H1 (cell line): ENCODE results near the gene IFT122. TPM values are rescaled to one million over a fixed set of nuclear protein-coding genes. Genes with fewer than 3 reads are reported as not detected.

ENCODE experiments used
- CTCF ChIA-PET: fragments of 300-600 bp; sonication (Branson Sonifier 250); formaldehyde crosslinking; loops from one replicate; lab custom pipeline; 2021; ENCODE audit not compliant: partially characterized antibody; lab: Charles Lee
- POLR2A ChIA-PET: fragments of 300-600 bp; sonication (Branson Sonifier 250); formaldehyde crosslinking; loops from one replicate; lab custom pipeline; 2021; ENCODE audit warnings: inconsistent platforms; ENCODE audit not compliant: partially characterized antibody; lab: Charles Lee
- DNase-seq, 2 experiments: peaks; one replicate each; pipeline versions ENCODE4 v3.0.0 to v3.0.0-alpha.2; 2010 to 2022; ENCODE audit warnings: low spot score in 2 of 2, low read depth in 1 of 2, mixed read lengths in 1 of 2
- FAIRE-seq: peaks from 2 replicates; lab custom pipeline; 2011; peaks lifted over from hg19 to GRCh38; lab: Jason Lieb, UNC
- H2AFZ ChIP-seq: 2 replicates; pipeline ENCODE4 v1.8.1; 2012; ENCODE audit warnings: low read length, inconsistent platforms
- H2AK5ac ChIP-seq: 2 replicates; pipeline ENCODE4 v1.6.1; 2013; ENCODE audit warnings: low read depth, low read length
- H2BK120ac ChIP-seq: replicated peaks from 2 replicates; pipeline ENCODE3; 2013; ENCODE audit warnings: low read depth, low read length, inconsistent platforms
- H2BK12ac ChIP-seq: 2 replicates; pipeline ENCODE4 v1.6.1; 2013; ENCODE audit warnings: low read depth, low read length
- H2BK15ac ChIP-seq: 2 replicates; pipeline ENCODE4 v1.6.1; 2013; ENCODE audit warnings: low read length
- H2BK20ac ChIP-seq: 2 replicates; pipeline ENCODE4 v1.6.1; 2013; ENCODE audit warnings: low read length
- H2BK5ac ChIP-seq: 2 replicates; pipeline ENCODE4 v1.6.1; 2013; ENCODE audit warnings: low read depth, low read length
- H3K14ac ChIP-seq: 2 replicates; pipeline ENCODE4 v1.6.1; 2013; ENCODE audit warnings: inconsistent platforms; ENCODE audit not compliant: insufficient read length
- H3K18ac ChIP-seq: 2 replicates; pipeline ENCODE4 v1.6.1; 2013; ENCODE audit warnings: low read length; ENCODE audit errors: extremely low read depth
- H3K23ac ChIP-seq: 2 replicates; pipeline ENCODE4 v1.6.1; 2013; ENCODE audit warnings: inconsistent platforms; ENCODE audit not compliant: insufficient read length
- H3K23me2 ChIP-seq: 2 replicates; pipeline ENCODE4 v1.6.1; 2013; ENCODE audit warnings: low read depth, low read length
- H3K27ac ChIP-seq: 2 replicates; pipeline ENCODE4 v1.6.1; 2011; ENCODE audit warnings: low read depth, low read length, inconsistent platforms
- H3K27me3 ChIP-seq, 4 experiments: replicated peaks in 1 of 4; 1 replicate in 1 of 4; 2 replicates in 3 of 4; pipeline versions ENCODE4 v1.6.1 to v1.8.1; 2011 to 2013; ENCODE audit warnings: low read length in 3 of 4, mild to moderate bottlenecking in 3 of 4, inconsistent platforms in 2 of 4, mixed read lengths in 2 of 4, moderate library complexity in 1 of 4; ENCODE audit not compliant: control insufficient read depth in 3 of 4, insufficient read depth in 3 of 4; ENCODE audit errors: extremely low read depth in 1 of 4
- H3K36me3 ChIP-seq, 4 experiments: 2 replicates each; pipeline versions ENCODE4 v1.6.1 to v1.8.1; 2011 to 2013; ENCODE audit warnings: mild to moderate bottlenecking in 4 of 4, low read length in 3 of 4, moderate library complexity in 2 of 4, control low read depth in 1 of 4, inconsistent platforms in 1 of 4; ENCODE audit not compliant: insufficient read depth in 4 of 4, control insufficient read depth in 2 of 4
- H3K4ac ChIP-seq: replicated peaks from 2 replicates; pipeline ENCODE3; 2013; ENCODE audit warnings: low read length, low read depth, mixed read lengths, inconsistent platforms; ENCODE audit not compliant: insufficient read length
- H3K4me1 ChIP-seq, 4 experiments: replicated peaks in 1 of 4; 1 replicate in 1 of 4; 2 replicates in 3 of 4; pipeline versions ENCODE4 v1.6.1 to v1.8.1; 2011 to 2013; ENCODE audit warnings: low read length in 3 of 4, inconsistent platforms in 2 of 4, mixed read lengths in 1 of 4; ENCODE audit not compliant: insufficient read depth in 4 of 4, control insufficient read depth in 3 of 4
- H3K4me2 ChIP-seq, 2 experiments: 2 replicates each; pipeline versions ENCODE4 v1.6.1 to v1.8.1; 2011 to 2013; ENCODE audit warnings: low read depth in 2 of 2, low read length in 2 of 2, control low read depth in 1 of 2, inconsistent platforms in 1 of 2, mild to moderate bottlenecking in 1 of 2; ENCODE audit not compliant: insufficient read depth in 1 of 2
- H3K4me3 ChIP-seq, 4 experiments: fragments of 200-600, 300-600 bp in 1 of 4; sonication (generic), shearing (Covaris generic), sonication (Bioruptor Twin) in 1 of 4; 2 replicates each; pipeline versions ENCODE4 v1.5.1 to v1.8.1; 2011 to 2016; ENCODE audit warnings: low read length in 4 of 4, low read depth in 3 of 4, control low read depth in 2 of 4, inconsistent platforms in 2 of 4, mild to moderate bottlenecking in 2 of 4, mixed read lengths in 1 of 4, moderate library complexity in 1 of 4; ENCODE audit not compliant: insufficient read depth in 2 of 4; ENCODE audit errors: extremely low read depth in 1 of 4
- H3K56ac ChIP-seq: replicated peaks from 2 replicates; pipeline ENCODE3; 2013; ENCODE audit warnings: low read depth, mild to moderate bottlenecking, mixed read lengths, low read length, inconsistent platforms; ENCODE audit not compliant: insufficient read length
- H3K79me1 ChIP-seq: 2 replicates; pipeline ENCODE4 v1.6.1; 2013; ENCODE audit warnings: low read depth, low read length, control low read depth
- H3K79me2 ChIP-seq, 2 experiments: 2 replicates each; pipeline versions ENCODE4 v1.6.1 to v1.8.1; 2012 to 2013; ENCODE audit warnings: low read length in 2 of 2, mild to moderate bottlenecking in 2 of 2, inconsistent platforms in 1 of 2; ENCODE audit not compliant: insufficient read depth in 2 of 2, control insufficient read depth in 1 of 2
- H3K9ac ChIP-seq, 4 experiments: replicated peaks in 1 of 4; 1 replicate in 1 of 4; 2 replicates in 3 of 4; pipeline versions ENCODE4 v1.6.1 to v1.8.1; 2011 to 2013; ENCODE audit warnings: low read depth in 3 of 4, low read length in 3 of 4, control low read depth in 2 of 4, mild to moderate bottlenecking in 2 of 4, moderate library complexity in 2 of 4, inconsistent platforms in 1 of 4; ENCODE audit errors: extremely low read depth in 1 of 4
- H3K9me3 ChIP-seq, 2 experiments: 2 replicates each; pipeline versions ENCODE4 v1.6.1 to v1.8.1; 2012 to 2013; ENCODE audit warnings: mild to moderate bottlenecking in 2 of 2, moderate library complexity in 2 of 2, control low read depth in 1 of 2, inconsistent platforms in 1 of 2, low read depth in 1 of 2, low read length in 1 of 2, mixed read lengths in 1 of 2; ENCODE audit not compliant: insufficient read depth in 2 of 2
- H4K20me1 ChIP-seq, 2 experiments: replicated peaks in 1 of 2; 2 replicates each; pipeline versions ENCODE3 to v1.8.1; 2011 to 2013; ENCODE audit warnings: inconsistent platforms in 2 of 2, low read length in 2 of 2, mild to moderate bottlenecking in 1 of 2; ENCODE audit not compliant: insufficient read depth in 2 of 2, control insufficient read depth in 1 of 2
- H4K5ac ChIP-seq: 2 replicates; pipeline ENCODE4 v1.6.1; 2013; ENCODE audit warnings: low read length, low read depth, mixed read lengths, inconsistent platforms; ENCODE audit not compliant: insufficient read length
- H4K8ac ChIP-seq: 2 replicates; pipeline ENCODE4 v1.8.0; 2013; ENCODE audit warnings: mild to moderate bottlenecking, moderate library complexity, low read length, inconsistent platforms; ENCODE audit not compliant: insufficient read depth; ENCODE audit errors: extremely low read depth
- H4K91ac ChIP-seq: replicated peaks from 2 replicates; pipeline ENCODE3; 2013; ENCODE audit warnings: low read length, mixed read lengths, inconsistent platforms; ENCODE audit not compliant: insufficient read length
- CBX8 ChIP-seq: fragments of 300-800, 300-1000 bp; sonication (generic); IDR thresholded peaks from 2 replicates; pipeline ENCODE4 v1.7.1; 2016; ENCODE audit warnings: low read depth, low read length, borderline replicate concordance
- CEBPB ChIP-seq: IDR thresholded peaks from 2 replicates; pipeline ENCODE4 v1.6.1; 2012; ENCODE audit warnings: low read depth, low read length
- CREB1 ChIP-seq: IDR thresholded peaks from 2 replicates; pipeline ENCODE4 v1.6.1; 2012; ENCODE audit warnings: inconsistent platforms
- MAFK ChIP-seq: IDR thresholded peaks from 2 replicates; pipeline ENCODE4 v1.6.1; 2012; ENCODE audit warnings: low read depth, mild to moderate bottlenecking, improper control_type of control experiment, low read length
- POU5F1 ChIP-seq: IDR thresholded peaks from 2 replicates; pipeline ENCODE4 v1.6.1; 2011; ENCODE audit warnings: low read depth, mild to moderate bottlenecking, low read length, moderate library complexity
- RNF2 ChIP-seq: fragments of 200-900, 300-1000 bp; sonication (generic); IDR thresholded peaks from 2 replicates; pipeline ENCODE4 v1.7.1; 2016; ENCODE audit warnings: borderline replicate concordance, low read depth, mild to moderate bottlenecking, antibody characterized with exemption, low read length; ENCODE audit not compliant: poor library complexity, severe bottlenecking; ENCODE audit errors: missing control alignments
- SAP30 ChIP-seq: fragments of 300-600 bp; sonication (generic); IDR thresholded peaks from 2 replicates; pipeline ENCODE4 v1.7.1; 2012; ENCODE audit warnings: low read length, moderate library complexity, mild to moderate bottlenecking, inconsistent platforms; ENCODE audit not compliant: insufficient read depth, insufficient replicate concordance
- SIX5 ChIP-seq: IDR thresholded peaks from 2 replicates; pipeline ENCODE4 v1.6.1; 2011; ENCODE audit warnings: mild to moderate bottlenecking, low read depth, low read length
- SP2 ChIP-seq: IDR thresholded peaks from 2 replicates; pipeline ENCODE4 v1.6.1; 2012; ENCODE audit warnings: mild to moderate bottlenecking, low read length, inconsistent platforms
- SRF ChIP-seq: IDR thresholded peaks from 2 replicates; pipeline ENCODE4 v1.6.1; 2011; ENCODE audit warnings: mild to moderate bottlenecking, low read depth, low read length, moderate library complexity
- SUZ12 ChIP-seq: fragments of 200-600 bp; sonication (generic); IDR thresholded peaks from 2 replicates; pipeline ENCODE4 v1.6.1; 2012; ENCODE audit warnings: mild to moderate bottlenecking, inconsistent platforms, low read length, moderate library complexity, mixed read lengths
- WGBS, 2 experiments: shearing (Covaris generic) in 1 of 2; methylation state at CpG; one replicate each; pipeline versions ENCODE4 v1.1.6 to v1.1.7; 2013 to 2015; ENCODE audit warnings: low lambda C conversion rate in 2 of 2, mixed read lengths in 2 of 2, inconsistent platforms in 1 of 2, low coverage in 1 of 2, missing lambda C conversion rate in 1 of 2; ENCODE audit not compliant: insufficient replicate concordance in 2 of 2, insufficient coverage in 1 of 2, insufficient read length in 1 of 2; ENCODE audit errors: extremely low coverage in 1 of 2, missing lambda C conversion rate in 1 of 2; 5-methylcytosine and 5-hydroxymethylcytosine counted together
- polyA plus RNA-seq, 7 experiments: library from polyadenylated mRNA; depleted of rRNA in 3 of 7; stranded (reverse) in 5 of 7; unstranded in 2 of 7; fragments of >200 nt in 5 of 7; fragments of 200-250 nt in 2 of 7; gene quantifications; 1 replicate in 5 of 7; 2 replicates in 1 of 7; 4 replicates in 1 of 7; pipeline versions ENCODE4 v1.2.1 to v1.2.3, GENCODE V29; 2011 to 2013; ENCODE audit warnings: missing spikeins in 2 of 7, mixed read lengths in 2 of 7
- total RNA-seq: library from RNA; stranded (reverse); fragmentation: NEBNext Ultra II Directional; extraction: Animal tissue kit (Norgen Biotek cat#: 25700); gene quantifications from 2 replicates; pipeline ENCODE4 v1.2.1, GENCODE V29; 2021
- TF ChIP-seq, protein P1 (sequence below): IDR thresholded peaks from 2 replicates; pipeline ENCODE4 v1.6.1; 2011; ENCODE audit warnings: low read depth, mild to moderate bottlenecking, low read length; ENCODE audit not compliant: insufficient read depth
- TF ChIP-seq, protein P2 (sequence below): IDR thresholded peaks from 2 replicates; pipeline ENCODE4 v1.6.1; 2011; ENCODE audit warnings: low read length, improper control_type of control experiment

Gene IFT122
- total and polyA plus RNA-seq, 2 of the 8 experiments (the other 6 are each of a cell fraction or from before 2014, with no cell fraction given), result 23.7 to 25.1 TPM

DNA sequence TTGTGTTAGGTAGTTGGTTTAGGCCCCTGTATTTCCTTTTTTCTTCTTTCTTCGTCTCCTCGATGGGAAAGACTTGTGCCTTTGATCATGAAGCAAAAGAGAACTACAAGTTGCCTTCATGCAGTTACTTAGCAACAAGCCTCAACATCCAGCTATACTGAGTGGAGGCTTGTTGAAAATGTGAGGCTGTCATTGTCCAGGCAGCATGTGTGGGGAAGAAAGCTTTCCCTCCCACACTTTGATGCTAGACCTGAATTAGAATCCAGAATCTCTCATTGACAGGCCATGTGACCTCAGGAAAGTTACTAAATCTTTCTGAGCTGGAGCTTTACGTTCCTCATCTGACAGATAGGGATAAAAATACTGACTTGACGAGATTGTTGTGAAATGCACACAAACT, 23.7 kb downstream of the IFT122 start:
- Histone ChIP-seq H3K14ac (no peak overlapping the region), H3K9me3 (no peaks in the 10 kb centered on the region), H2BK15ac (no peak overlapping the region), H3K56ac (no peak overlapping the region), H4K8ac (no peak overlapping the region), H3K23me2 (peaks cover 2% of the 10 kb centered on the region; the same call in 1 of the 2 replicates), H3K79me1 (no peaks in the 10 kb centered on the region), H4K20me1 (no peaks in the 10 kb centered on the region), H2AFZ (no peak overlapping the region), H3K27ac (no peak overlapping the region), H4K91ac (no peak overlapping the region), H3K36me3 (peaks cover 0 to 19% (median 0%) of the 10 kb centered on the region in 4 experiments; a peak in 5 of 8 replicates), H3K79me2 (no peaks in the 10 kb centered on the region), H2BK120ac (no peak overlapping the region), H2BK20ac (no peak overlapping the region), H4K5ac (no peak overlapping the region), H3K27me3 (no peaks in the 10 kb centered on the region), H3K9ac (no peak overlapping the region), H3K4me3 (no peak overlapping the region), H3K4me1 (no peaks in the 10 kb centered on the region), H3K4ac (no peak overlapping the region), H2BK12ac (no peak overlapping the region), H3K23ac (no peak overlapping the region), H3K4me2 (no peak overlapping the region), H2BK5ac (no peak overlapping the region), H2AK5ac (no peak overlapping the region), H3K18ac (no peak overlapping the region)
- DNase-seq (no peak), FAIRE-seq (no peak)
- WGBS, 2 experiments, result 85% methylated on average over 4 of the region's 4 CpGs; no CpG with 5 or more reads in 1 of the 2 experiments
- POLR2A ChIA-PET, result no interaction called here
- CTCF ChIA-PET, result no interaction called here
- no peak for TF ChIP-seq SUZ12
- TF ChIP-seq SAP30, result no peak
- TF ChIP-seq SP2, result no peak
- TF ChIP-seq SIX5, result no peak
- TF ChIP-seq MAFK, result no peak
- TF ChIP-seq CEBPB, result no peak
- no peak for TF ChIP-seq CBX8
- TF ChIP-seq SRF, result no peak
- TF ChIP-seq RNF2, result no peak
- no peak for TF ChIP-seq CREB1
- TF ChIP-seq POU5F1, result no peak
- TF ChIP-seq, protein P1, sequence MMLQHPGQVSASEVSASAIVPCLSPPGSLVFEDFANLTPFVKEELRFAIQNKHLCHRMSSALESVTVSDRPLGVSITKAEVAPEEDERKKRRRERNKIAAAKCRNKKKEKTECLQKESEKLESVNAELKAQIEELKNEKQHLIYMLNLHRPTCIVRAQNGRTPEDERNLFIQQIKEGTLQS, result no peak
- TF ChIP-seq, protein P2, sequence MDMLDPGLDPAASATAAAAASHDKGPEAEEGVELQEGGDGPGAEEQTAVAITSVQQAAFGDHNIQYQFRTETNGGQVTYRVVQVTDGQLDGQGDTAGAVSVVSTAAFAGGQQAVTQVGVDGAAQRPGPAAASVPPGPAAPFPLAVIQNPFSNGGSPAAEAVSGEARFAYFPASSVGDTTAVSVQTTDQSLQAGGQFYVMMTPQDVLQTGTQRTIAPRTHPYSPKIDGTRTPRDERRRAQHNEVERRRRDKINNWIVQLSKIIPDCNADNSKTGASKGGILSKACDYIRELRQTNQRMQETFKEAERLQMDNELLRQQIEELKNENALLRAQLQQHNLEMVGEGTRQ, result no peak
